Body of pancreas (tissue), 4 donors: ENCODE results near the gene PFDN1.

ENCODE experiments used
- POLR2A ChIP-seq, 3 donors: fragments of 450-650 bp; IDR thresholded peaks; one replicate each; pipeline ENCODE4 v1.6.1; 2016; ENCODE audit warnings: antibody characterized with exemption in 3 of 3, mild to moderate bottlenecking in 2 of 3
- TF ChIP-seq, protein P1 (sequence below), 7 experiments: fragments of 450-650 bp in 4 of 7; fragments of 200-600 bp in 3 of 7; sonication (generic) in 3 of 7; IDR thresholded peaks; one replicate each; pipeline ENCODE4 v1.5.1; 2016 to 2019; ENCODE audit warnings: antibody characterized with exemption in 7 of 7

DNA sequence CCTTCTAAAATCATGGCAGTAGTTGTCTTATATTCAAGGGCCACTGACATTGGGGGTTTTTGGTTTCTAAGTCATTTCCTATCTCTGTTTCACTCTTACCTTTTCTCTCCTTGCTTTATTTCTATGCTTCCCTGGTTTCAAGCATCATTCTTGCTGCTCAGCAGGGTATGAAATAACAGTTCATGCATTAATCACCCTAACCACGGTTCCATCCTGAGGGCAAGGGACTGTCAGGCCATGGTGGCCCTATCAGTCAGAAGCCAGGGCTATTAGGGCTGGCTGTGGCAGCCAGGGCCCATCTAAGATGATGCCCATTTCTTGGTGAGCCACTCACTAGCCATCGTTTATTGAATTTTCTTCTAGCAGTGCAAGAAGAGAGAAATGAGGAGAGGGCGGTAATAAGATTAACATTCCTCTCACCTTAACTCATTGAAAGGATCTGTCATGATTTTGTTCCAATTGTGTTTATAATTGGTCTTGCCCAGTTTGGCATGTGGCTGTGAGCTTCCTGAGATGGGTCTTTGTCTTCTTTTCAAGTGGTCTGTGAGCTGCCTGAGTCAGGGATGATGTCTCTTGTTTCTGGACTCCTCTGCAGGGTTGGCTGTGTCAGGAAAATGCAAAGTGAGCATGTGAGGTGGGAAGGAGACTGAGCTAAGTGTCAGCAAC is 82.7 kb downstream of the PFDN1 start:
- TF ChIP-seq, protein P1, sequence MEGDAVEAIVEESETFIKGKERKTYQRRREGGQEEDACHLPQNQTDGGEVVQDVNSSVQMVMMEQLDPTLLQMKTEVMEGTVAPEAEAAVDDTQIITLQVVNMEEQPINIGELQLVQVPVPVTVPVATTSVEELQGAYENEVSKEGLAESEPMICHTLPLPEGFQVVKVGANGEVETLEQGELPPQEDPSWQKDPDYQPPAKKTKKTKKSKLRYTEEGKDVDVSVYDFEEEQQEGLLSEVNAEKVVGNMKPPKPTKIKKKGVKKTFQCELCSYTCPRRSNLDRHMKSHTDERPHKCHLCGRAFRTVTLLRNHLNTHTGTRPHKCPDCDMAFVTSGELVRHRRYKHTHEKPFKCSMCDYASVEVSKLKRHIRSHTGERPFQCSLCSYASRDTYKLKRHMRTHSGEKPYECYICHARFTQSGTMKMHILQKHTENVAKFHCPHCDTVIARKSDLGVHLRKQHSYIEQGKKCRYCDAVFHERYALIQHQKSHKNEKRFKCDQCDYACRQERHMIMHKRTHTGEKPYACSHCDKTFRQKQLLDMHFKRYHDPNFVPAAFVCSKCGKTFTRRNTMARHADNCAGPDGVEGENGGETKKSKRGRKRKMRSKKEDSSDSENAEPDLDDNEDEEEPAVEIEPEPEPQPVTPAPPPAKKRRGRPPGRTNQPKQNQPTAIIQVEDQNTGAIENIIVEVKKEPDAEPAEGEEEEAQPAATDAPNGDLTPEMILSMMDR (IDR thresholded peaks at IDR 0.05): no peak
- TF ChIP-seq POLR2A (IDR thresholded peaks at IDR 0.05): no peak
